Measurements from ENCODE around the gene TCEA2.

TCEA2 gene

GRCh38 chr20:64051561-64052325 lies 11.3 kb upstream of the TCEA2 start:
- no peak overlapping the region for H2AFZ ChIP-seq (ENCODE audit: low read depth)

DNA sequence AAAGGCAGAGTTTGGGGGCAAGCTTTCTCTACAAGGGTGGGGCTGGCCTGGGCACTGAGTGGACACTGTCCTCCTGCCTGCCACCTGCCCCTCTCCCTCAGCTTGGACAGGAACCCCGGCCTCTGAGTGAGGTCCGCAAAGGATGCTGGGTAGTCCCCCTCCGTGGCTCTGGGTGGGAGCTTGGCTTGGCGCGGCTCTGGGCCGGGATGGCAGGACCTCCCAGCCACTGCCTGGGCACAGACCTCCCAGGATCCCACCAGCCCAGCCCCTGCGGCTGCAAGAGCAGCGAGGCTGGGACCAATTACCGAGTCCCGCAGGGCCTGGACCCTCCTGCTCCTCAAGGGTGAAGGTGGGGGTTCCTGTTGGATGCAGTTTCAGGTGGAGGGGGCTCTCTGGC lies 10.7 kb upstream of the TCEA2 start:
- Histone ChIP-seq H3K9ac (no peak overlapping the region), H3K27ac (no peak overlapping the region), H3K4me1 (ENCODE audit: low read depth, poor library complexity, severe bottlenecking) (peaks cover 24% of the 10 kb centered on the region), H3K79me2 (ENCODE audit: insufficient read depth, low read depth) (no peaks in the 10 kb centered on the region), H3K4me2 (no peak overlapping the region), H3K4me3 (IDR thresholded peaks at IDR 0.05; ENCODE audit: insufficient read depth, low read depth, low read length) (no peak overlapping the region), H3K36me3 (ENCODE audit: insufficient read depth) (no peaks in the 10 kb centered on the region), H4K20me1 (ENCODE audit: insufficient read depth) (no peaks in the 10 kb centered on the region), H2AFZ (ENCODE audit: low read depth) (no peak overlapping the region), H3K27me3 (ENCODE audit: insufficient read depth, low read depth) (peaks cover 49% of the 10 kb centered on the region)
- no peak for TF ChIP-seq CTCF (conservative IDR thresholded peaks at IDR 0.05; ENCODE audit: low read depth, low read length)

More at GRCh38 chr20:64051561-64052325, 11.3 kb upstream of the TCEA2 start:
- Histone ChIP-seq H3K36me3 (ENCODE audit: insufficient read depth) (no peaks in the 10 kb centered on the region), H3K9ac (no peak overlapping the region), H3K4me3 (IDR thresholded peaks at IDR 0.05; ENCODE audit: insufficient read depth, low read depth, low read length) (no peak overlapping the region), H3K79me2 (ENCODE audit: insufficient read depth, low read depth) (no peaks in the 10 kb centered on the region), H3K4me1 (ENCODE audit: low read depth, poor library complexity, severe bottlenecking) (peaks cover 19% of the 10 kb centered on the region), H3K27ac (no peak overlapping the region), H3K27me3 (ENCODE audit: insufficient read depth, low read depth) (peaks cover 55% of the 10 kb centered on the region), H3K4me2 (no peak overlapping the region), H4K20me1 (ENCODE audit: insufficient read depth) (no peaks in the 10 kb centered on the region)
- no peak for TF ChIP-seq CTCF (conservative IDR thresholded peaks at IDR 0.05; ENCODE audit: low read depth, low read length)

GRCh38 chr20:64052987-64053840 lies 9.8 kb upstream of the TCEA2 start:
- Histone ChIP-seq H3K79me2 (ENCODE audit: insufficient read depth, low read depth) (no peaks in the 10 kb centered on the region), H3K27ac (no peak overlapping the region), H3K4me2 (no peak overlapping the region), H3K4me1 (ENCODE audit: low read depth, poor library complexity, severe bottlenecking) (peaks cover 33% of the 10 kb centered on the region), H3K4me3 (IDR thresholded peaks at IDR 0.05; ENCODE audit: insufficient read depth, low read depth, low read length) (no peak overlapping the region), H2AFZ (ENCODE audit: low read depth) (no peak overlapping the region), H3K27me3 (ENCODE audit: insufficient read depth, low read depth) (peaks cover 43% of the 10 kb centered on the region), H3K9ac (no peak overlapping the region), H4K20me1 (ENCODE audit: insufficient read depth) (no peaks in the 10 kb centered on the region), H3K36me3 (ENCODE audit: insufficient read depth) (no peaks in the 10 kb centered on the region)
- TF ChIP-seq CTCF (conservative IDR thresholded peaks at IDR 0.05; ENCODE audit: low read depth, low read length), result no peak

- Histone ChIP-seq H3K9ac (no peak overlapping the region), H2AFZ (ENCODE audit: low read depth) (no peak overlapping the region), H3K27ac (no peak overlapping the region)
Observed at GRCh38 chr20:64053841-64054661, 8.9 kb upstream of the TCEA2 start.

More at GRCh38 chr20:64053841-64054661, 8.9 kb upstream of the TCEA2 start:
- H3K4me2 ChIP-seq, result no peak overlapping the region
- H3K79me2 ChIP-seq (ENCODE audit: insufficient read depth, low read depth), result no peaks in the 10 kb centered on the region
- no peak overlapping the region for H3K4me3 ChIP-seq (IDR thresholded peaks at IDR 0.05; ENCODE audit: insufficient read depth, low read depth, low read length)
- no peaks in the 10 kb centered on the region for H3K36me3 ChIP-seq (ENCODE audit: insufficient read depth)
- H3K27me3 ChIP-seq (ENCODE audit: insufficient read depth, low read depth), result peaks cover 43% of the 10 kb centered on the region
- no peaks in the 10 kb centered on the region for H4K20me1 ChIP-seq (ENCODE audit: insufficient read depth)
- no peak for TF ChIP-seq CTCF (conservative IDR thresholded peaks at IDR 0.05; ENCODE audit: low read depth, low read length)
- H3K4me1 ChIP-seq (ENCODE audit: low read depth, poor library complexity, severe bottlenecking), result peaks cover 34% of the 10 kb centered on the region
